Uterus (tissue), 2 donors: ENCODE results near the gene WDTC1.

Source experiments
- CTCF ChIP-seq, 4 experiments: fragments of 200-600 bp in 2 of 4; fragments of 450-650 bp in 2 of 4; sonication (generic) in 2 of 4; IDR thresholded peaks; one replicate each; pipeline ENCODE4 v1.5.1; 2016 to 2019; ENCODE audit warnings: antibody characterized with exemption in 4 of 4, mild to moderate bottlenecking in 2 of 4, moderate library complexity in 1 of 4
- POLR2A ChIP-seq, 2 donors: fragments of 450-650 bp; IDR thresholded peaks; one replicate each; pipeline ENCODE4 v1.6.1; 2016; ENCODE audit warnings: antibody characterized with exemption in 2 of 2, mild to moderate bottlenecking in 1 of 2, moderate library complexity in 1 of 2

- TF ChIP-seq CTCF (IDR thresholded peaks at IDR 0.05) (no peak), POLR2A (IDR thresholded peaks at IDR 0.05) (no peak)
Measured at GRCh38 chr1:27297903-27298302, 63.5 kb downstream of the WDTC1 start.
